BLaER1 treated with 17β-estradiol and CSF1 and Interleukin-3, amounts not matched to agents 10 nM and 100 nM (cell line): ENCODE results near the gene LSP1.
A peak's percentile ranks its signal among the peaks of the same experiment; 100 is the strongest.

Experiments used
- H3K27ac ChIP-seq, 11 experiments: shearing (Covaris generic); formaldehyde crosslinking; 2 replicates each; pipeline ENCODE4 v1.8.1; 2022
- H3K27me3 ChIP-seq, 11 experiments: shearing (Covaris generic); formaldehyde crosslinking; 2 replicates each; pipeline ENCODE4 v1.8.1; 2022
- H3K36me3 ChIP-seq, 11 experiments: shearing (Covaris generic); formaldehyde crosslinking; 2 replicates each; pipeline ENCODE4 v1.8.1; 2022
- H3K4me1 ChIP-seq, 10 experiments: shearing (Covaris generic); formaldehyde crosslinking; 2 replicates each; pipeline ENCODE4 v1.8.1; 2022
- H3K4me2 ChIP-seq, 11 experiments: shearing (Covaris generic); formaldehyde crosslinking; 2 replicates each; pipeline ENCODE4 v1.8.1; 2022
- H3K4me3 ChIP-seq, 10 experiments: shearing (Covaris generic); formaldehyde crosslinking; 2 replicates each; pipeline ENCODE4 v1.8.1; 2022
- H3K9ac ChIP-seq, 11 experiments: shearing (Covaris generic); formaldehyde crosslinking; 2 replicates each; pipeline ENCODE4 v1.8.1; 2022
- H3K9me3 ChIP-seq, 11 experiments: shearing (Covaris generic); formaldehyde crosslinking; replicated peaks in 1 of 11; 2 replicates each; pipeline ENCODE4 v1.8.1; 2022
- H4K20me1 ChIP-seq, 11 experiments: shearing (Covaris generic); formaldehyde crosslinking; 2 replicates each; pipeline ENCODE4 v1.8.1; 2022
- Cebpa-rat ChIP-seq, 11 experiments: shearing (Covaris generic); IDR thresholded peaks; 2 replicates each; pipeline ENCODE4 v1.8.1; 2022

LSP1 gene

GRCh38 chr11:1854949-1855885 lies 2.3 kb downstream of the LSP1 start:
- H4K20me1 ChIP-seq, result peaks cover 0 to 51% (median 16%) of the 10 kb centered on the region in 11 experiments; a peak in 14 of 22 replicates
- H3K27ac ChIP-seq, result peak overlapping the region in 1 of 11 experiments; percentile 29; a peak in 1 of 22 replicates
- peaks cover 69 to 78% (median 73%) of the 10 kb centered on the region in 10 experiments for H3K4me1 ChIP-seq
- peaks cover 0 to 18% (median 5%) of the 10 kb centered on the region in 11 experiments; a peak in 2 of 22 replicates for H3K27me3 ChIP-seq
- no peaks in the 10 kb centered on the region for H3K36me3 ChIP-seq
- peak overlapping the region in 9 of 11 experiments; percentile 15 to 89 (median 56); a peak in 4 of 22 replicates for H3K9ac ChIP-seq
- TF ChIP-seq Cebpa-rat (IDR thresholded peaks at IDR 0.05), result no peak
- H3K9me3 ChIP-seq, result no peaks in the 10 kb centered on the region
- peak overlapping the region; percentile 89 to 100 (median 99) for H3K4me2 ChIP-seq
- H3K4me3 ChIP-seq, result peak overlapping the region in 8 of 10 experiments; percentile 42 to 65 (median 51); a peak in 10 of 20 replicates

GRCh38 chr11:1855886-1856265 lies 3.0 kb downstream of the LSP1 start:
- H3K27me3 ChIP-seq, result peaks cover 0 to 18% (median 5%) of the 10 kb centered on the region in 11 experiments; a peak in 2 of 22 replicates
- H3K4me3 ChIP-seq, result no peak overlapping the region
- peaks cover 64 to 71% (median 66%) of the 10 kb centered on the region in 10 experiments for H3K4me1 ChIP-seq
- H3K4me2 ChIP-seq, result peak overlapping the region; percentile 89 to 100 (median 99)
- TF ChIP-seq Cebpa-rat (IDR thresholded peaks at IDR 0.05), result no peak
- H3K9me3 ChIP-seq, result no peaks in the 10 kb centered on the region
- peaks cover 0 to 51% (median 16%) of the 10 kb centered on the region in 11 experiments; a peak in 14 of 22 replicates for H4K20me1 ChIP-seq
- H3K36me3 ChIP-seq, result no peaks in the 10 kb centered on the region
- no peak overlapping the region for H3K27ac ChIP-seq
- H3K9ac ChIP-seq, result peak overlapping the region in 2 of 11 experiments; percentile 76 to 89; a peak in 2 of 22 replicates

GRCh38 chr11:1856306-1857005 lies 3.6 kb downstream of the LSP1 start:
- peaks cover 58 to 65% (median 60%) of the 10 kb centered on the region in 10 experiments for H3K4me1 ChIP-seq

GRCh38 chr11:1857064-1857463 lies 4.2 kb downstream of the LSP1 start:
- Histone ChIP-seq H3K27ac (no peak overlapping the region), H3K4me3 (no peak overlapping the region), H3K4me2 (peak overlapping the region; percentile 89 to 100 (median 99); a peak in 20 of 22 replicates), H3K27me3 (peaks cover 0 to 19% (median 7%) of the 10 kb centered on the region in 11 experiments; a peak in 9 of 22 replicates), H4K20me1 (peaks cover 0 to 48% (median 16%) of the 10 kb centered on the region in 11 experiments; a peak in 12 of 22 replicates), H3K36me3 (no peaks in the 10 kb centered on the region), H3K9ac (peak overlapping the region in 2 of 11 experiments; percentile 16 to 47; a peak in 1 of 22 replicates), H3K9me3 (no peaks in the 10 kb centered on the region), H3K4me1 (peaks cover 52 to 59% (median 54%) of the 10 kb centered on the region in 10 experiments)
- TF ChIP-seq Cebpa-rat (IDR thresholded peaks at IDR 0.05), result no peak

More at GRCh38 chr11:1856306-1857005, 3.6 kb downstream of the LSP1 start:
- peak overlapping the region in 4 of 11 experiments; percentile 16 to 47 (median 24); a peak in 3 of 22 replicates for H3K9ac ChIP-seq
- H3K4me2 ChIP-seq, result peak overlapping the region; percentile 89 to 100 (median 99)
- peaks cover 0 to 18% (median 5%) of the 10 kb centered on the region in 11 experiments; a peak in 2 of 22 replicates for H3K27me3 ChIP-seq
- H3K9me3 ChIP-seq, result no peaks in the 10 kb centered on the region
- TF ChIP-seq Cebpa-rat (IDR thresholded peaks at IDR 0.05), result no peak
- H4K20me1 ChIP-seq, result peaks cover 0 to 48% (median 16%) of the 10 kb centered on the region in 11 experiments; a peak in 14 of 22 replicates
- no peak overlapping the region for H3K27ac ChIP-seq
- H3K36me3 ChIP-seq, result no peaks in the 10 kb centered on the region
- H3K4me3 ChIP-seq, result no peak overlapping the region

- peaks cover 0 to 57% (median 16%) of the 10 kb centered on the region in 11 experiments; a peak in 12 of 22 replicates for H4K20me1 ChIP-seq
- no peak overlapping the region for H3K27ac ChIP-seq
- H3K4me2 ChIP-seq, result peak overlapping the region in 1 of 11 experiments; percentile 18; a peak in 1 of 22 replicates
Observed at GRCh38 chr11:1858154-1858553, 5.3 kb downstream of the LSP1 start.

GRCh38 chr11:1858576-1858975 lies 5.7 kb downstream of the LSP1 start:
- Histone ChIP-seq H3K4me3 (no peak overlapping the region), H4K20me1 (peaks cover 0 to 61% (median 16%) of the 10 kb centered on the region in 11 experiments; a peak in 12 of 22 replicates), H3K4me1 (peaks cover 38 to 54% (median 46%) of the 10 kb centered on the region in 10 experiments), H3K36me3 (no peaks in the 10 kb centered on the region), H3K9ac (no peak overlapping the region), H3K27me3 (peaks cover 7 to 27% (median 17%) of the 10 kb centered on the region in 11 experiments; a peak in 18 of 22 replicates), H3K4me2 (peak overlapping the region in 1 of 11 experiments; percentile 18; a peak in 1 of 22 replicates), H3K27ac (no peak overlapping the region), H3K9me3 (no peaks in the 10 kb centered on the region)
- no peak for TF ChIP-seq Cebpa-rat (IDR thresholded peaks at IDR 0.05)

More at GRCh38 chr11:1858154-1858553, 5.3 kb downstream of the LSP1 start:
- Histone ChIP-seq H3K4me1 (peaks cover 42 to 54% (median 46%) of the 10 kb centered on the region in 10 experiments), H3K9ac (no peak overlapping the region), H3K9me3 (no peaks in the 10 kb centered on the region), H3K36me3 (no peaks in the 10 kb centered on the region), H3K27me3 (peaks cover 7 to 23% (median 13%) of the 10 kb centered on the region in 11 experiments; a peak in 18 of 22 replicates), H3K4me3 (no peak overlapping the region)
- TF ChIP-seq Cebpa-rat (IDR thresholded peaks at IDR 0.05), result no peak

- Histone ChIP-seq H4K20me1 (peaks cover 0 to 65% (median 14%) of the 10 kb centered on the region in 11 experiments; a peak in 12 of 22 replicates), H3K4me3 (no peak overlapping the region), H3K4me2 (no peak overlapping the region), H3K9me3 (no peaks in the 10 kb centered on the region), H3K36me3 (no peaks in the 10 kb centered on the region), H3K9ac (no peak overlapping the region), H3K27ac (no peak overlapping the region), H3K27me3 (peaks cover 7 to 28% (median 20%) of the 10 kb centered on the region in 11 experiments; a peak in 18 of 22 replicates), H3K4me1 (peaks cover 34 to 54% (median 44%) of the 10 kb centered on the region in 10 experiments)
- no peak for TF ChIP-seq Cebpa-rat (IDR thresholded peaks at IDR 0.05)
Observed at GRCh38 chr11:1859004-1859403, 6.1 kb downstream of the LSP1 start.

- no peak overlapping the region for H3K27ac ChIP-seq
- H3K4me1 ChIP-seq, result peaks cover 29 to 54% (median 42%) of the 10 kb centered on the region in 10 experiments
- H4K20me1 ChIP-seq, result peaks cover 0 to 70% (median 11%) of the 10 kb centered on the region in 11 experiments; a peak in 17 of 22 replicates
- no peak for TF ChIP-seq Cebpa-rat (IDR thresholded peaks at IDR 0.05)
- H3K27me3 ChIP-seq, result peaks cover 6 to 35% (median 27%) of the 10 kb centered on the region in 11 experiments; a peak in 21 of 22 replicates
- no peaks in the 10 kb centered on the region for H3K9me3 ChIP-seq
- no peak overlapping the region for H3K4me2 ChIP-seq
- H3K9ac ChIP-seq, result no peak overlapping the region
- no peak overlapping the region for H3K4me3 ChIP-seq
- no peaks in the 10 kb centered on the region for H3K36me3 ChIP-seq
Observed at GRCh38 chr11:1860108-1860507, 7.2 kb downstream of the LSP1 start.
